SJSA1 (cell line): ENCODE measurements around the gene DCUN1D2. TPM values are rescaled to one million over a fixed set of nuclear protein-coding genes. Genes with fewer than 3 reads are reported as not detected.
"Not testable (repeated sequence)": the region's sequence is repeated elsewhere in the genome, so short reads cannot be mapped to it uniquely, and the experiment has no call there.

Source experiments
- DNase-seq, 2 experiments: peaks; one replicate each; pipeline ENCODE4 v3.0.0-alpha.2; 2015 to 2020; ENCODE audit warnings: low spot score in 2 of 2, low read depth in 1 of 2
- H3K27ac ChIP-seq: fragments of 250-450 bp; sonication (Bioruptor Pico); 2 replicates; pipeline ENCODE4 v1.5.1; 2020; ENCODE audit warnings: mild to moderate bottlenecking, moderate library complexity
- H3K27me3 ChIP-seq: fragments of 250-450 bp; sonication (Bioruptor Pico); replicated peaks from 2 replicates; pipeline ENCODE4 v1.5.1; 2020; ENCODE audit warnings: mild to moderate bottlenecking, moderate library complexity
- H3K36me3 ChIP-seq: fragments of 250-450 bp; sonication (Bioruptor Pico); 2 replicates; pipeline ENCODE4 v1.5.1; 2020; ENCODE audit warnings: mild to moderate bottlenecking
- H3K4me1 ChIP-seq: fragments of 250-450 bp; sonication (Bioruptor Pico); replicated peaks from 2 replicates; pipeline ENCODE4 v1.6.1; 2021; ENCODE audit warnings: mild to moderate bottlenecking
- H3K4me3 ChIP-seq: fragments of 250-450 bp; sonication (Bioruptor Pico); 2 replicates; pipeline ENCODE4 v1.5.1; 2020; ENCODE audit warnings: mild to moderate bottlenecking
- H3K9me3 ChIP-seq: fragments of 250-450 bp; sonication (Bioruptor Pico); replicated peaks from 2 replicates; pipeline ENCODE4 v1.5.1; 2020; ENCODE audit warnings: mild to moderate bottlenecking
- total RNA-seq: library from RNA; depleted of rRNA; stranded (reverse); fragments of >200 nt; shearing (Covaris generic); gene quantifications from 2 replicates; pipeline ENCODE4 v1.2.3, GENCODE V29; 2014

DCUN1D2 gene
- total RNA-seq, 1 experiment from 2014 or later: 10.7 TPM

DNA sequence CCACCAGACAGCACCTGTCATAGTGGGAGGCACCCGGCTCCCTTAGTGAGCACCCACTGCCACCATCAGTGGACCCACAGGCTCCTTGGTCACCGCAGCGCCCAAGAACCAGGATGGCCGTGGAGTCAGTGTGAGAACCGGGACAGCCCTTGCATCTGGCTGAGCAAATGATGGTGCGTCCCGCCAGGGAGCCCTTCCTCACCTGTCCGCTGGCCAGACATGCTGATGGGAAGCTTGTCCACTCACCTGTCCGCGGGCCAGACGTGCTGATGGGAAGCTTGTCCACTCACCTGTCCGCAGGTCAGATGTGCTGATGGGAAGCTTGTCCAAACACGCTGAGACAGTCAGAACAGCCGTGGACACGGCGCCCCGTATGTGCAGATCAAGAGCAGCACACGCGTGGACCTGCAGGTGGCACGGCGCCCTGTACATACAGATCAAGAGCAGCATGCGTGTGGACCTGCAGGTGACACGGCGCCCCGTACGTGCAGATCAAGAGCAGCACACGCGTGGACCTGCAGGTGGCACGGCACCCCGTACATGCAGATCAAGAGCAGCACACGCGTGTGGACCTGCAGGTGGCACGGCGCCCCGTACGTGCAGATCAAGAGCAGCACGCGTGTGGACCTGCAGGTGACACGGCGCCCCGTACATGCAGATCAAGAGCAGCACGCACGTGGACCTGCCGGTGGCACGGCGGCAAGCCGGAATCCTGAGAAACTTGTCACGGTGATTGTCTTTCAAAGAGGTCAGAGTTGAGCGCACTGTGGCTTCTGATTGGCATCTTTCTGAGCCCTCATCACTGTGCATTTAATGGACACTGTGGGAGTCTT lies 40.7 kb upstream of the DCUN1D2 start:
- Histone ChIP-seq H3K27ac (0 out of 2 replicates have a peak overlapping the region, but pooled peaks have one; percentile 8), H3K4me1 (peaks cover 58% of the 10 kb centered on the region), H3K27me3 (no peaks in the 10 kb centered on the region), H3K4me3 (no peak overlapping the region), H3K9me3 (no peaks in the 10 kb centered on the region), H3K36me3 (peaks cover 39% of the 10 kb centered on the region)
- no peak for DNase-seq

GRCh38 chr13:113528813-113529180 lies 38.3 kb upstream of the DCUN1D2 start:
- H3K4me1 ChIP-seq: peaks cover 48% of the 10 kb centered on the region
- H3K4me3 ChIP-seq: no peak overlapping the region
- no peaks in the 10 kb centered on the region for H3K9me3 ChIP-seq
- H3K27ac ChIP-seq: peak overlapping the region; percentile 93
- H3K36me3 ChIP-seq: peaks cover 38% of the 10 kb centered on the region
- no peaks in the 10 kb centered on the region for H3K27me3 ChIP-seq
- no peak for DNase-seq

DNA sequence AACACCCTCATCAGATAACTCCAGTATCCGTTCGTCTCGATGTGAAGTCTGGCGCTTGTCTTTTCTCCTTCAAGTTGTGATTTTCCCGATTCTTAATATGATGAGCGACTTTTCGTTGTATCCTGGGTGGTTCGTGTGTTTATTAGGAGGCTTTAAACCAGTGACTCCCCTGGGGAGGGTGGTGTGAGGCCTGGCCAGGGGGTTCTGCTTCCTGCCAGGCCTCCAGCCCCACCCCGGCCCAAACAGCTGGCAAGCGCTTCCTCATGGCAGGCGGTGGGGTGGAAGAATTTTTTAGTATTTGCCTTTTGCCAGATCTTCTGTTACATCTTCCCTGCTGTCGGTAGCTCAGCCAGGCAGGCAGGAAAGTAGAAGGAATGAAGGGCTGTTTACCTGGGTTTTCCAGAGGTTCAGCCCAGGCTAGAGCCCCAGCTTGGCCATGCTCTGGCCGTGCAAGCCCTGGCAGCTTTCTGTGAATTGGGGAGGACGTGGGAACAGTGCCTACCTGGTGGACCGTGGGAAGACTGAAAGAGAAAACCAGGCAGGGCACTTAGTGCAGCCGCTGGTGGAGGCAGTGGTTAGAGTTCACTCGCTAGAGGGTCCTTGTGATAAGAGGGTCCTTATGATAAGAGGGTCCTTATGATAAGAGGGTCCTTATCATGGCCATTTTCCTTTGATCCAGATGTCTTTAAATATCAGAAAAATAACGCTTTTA lies 37.7 kb upstream of the DCUN1D2 start:
- peak; percentile 72 to 77 for DNase-seq
- Histone ChIP-seq H3K27me3 (no peaks in the 10 kb centered on the region), H3K9me3 (no peaks in the 10 kb centered on the region), H3K4me1 (peaks cover 42% of the 10 kb centered on the region), H3K36me3 (peaks cover 41% of the 10 kb centered on the region), H3K27ac (peak overlapping the region; percentile 93), H3K4me3 (no peak overlapping the region)

DNA sequence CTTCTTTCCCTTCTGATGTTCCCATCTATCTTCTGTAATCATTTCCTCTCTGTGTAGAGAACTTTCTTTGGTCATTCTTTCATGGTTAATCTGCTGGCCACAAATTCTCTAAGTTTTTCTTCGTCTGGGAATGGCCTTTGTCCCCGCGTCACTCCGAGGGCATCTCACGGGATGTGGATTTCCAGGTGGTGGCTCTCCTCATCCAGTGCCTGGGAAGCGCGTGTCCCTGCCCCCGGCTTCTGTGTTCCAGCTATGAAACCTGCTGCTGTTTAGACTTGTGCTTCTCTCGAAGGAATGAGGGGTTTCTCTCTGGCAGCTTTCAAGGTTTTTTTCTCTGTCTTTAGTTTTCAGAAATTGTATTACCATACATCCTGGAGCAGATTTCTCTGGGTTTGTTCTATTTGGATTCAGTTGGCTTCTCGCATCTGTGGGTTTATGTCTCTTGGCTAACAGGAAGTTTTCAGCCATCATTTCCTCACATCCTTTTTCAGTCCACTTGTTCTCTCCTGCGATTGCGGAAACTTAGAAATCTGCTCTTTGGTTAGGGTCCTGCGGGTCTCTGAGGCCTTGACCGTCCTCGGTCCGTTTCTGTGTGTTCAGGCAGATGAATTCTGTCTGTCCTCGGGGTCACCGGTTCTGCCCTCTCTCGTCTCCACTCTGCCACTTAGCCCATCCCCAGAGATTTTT lies 36.9 kb upstream of the DCUN1D2 start:
- Histone ChIP-seq H3K9me3 (no peaks in the 10 kb centered on the region), H3K27ac (peak overlapping the region; percentile 93), H3K27me3 (no peaks in the 10 kb centered on the region), H3K36me3 (peaks cover 50% of the 10 kb centered on the region), H3K4me3 (no peak overlapping the region), H3K4me1 (peaks cover 38% of the 10 kb centered on the region)
- no peak for DNase-seq

DNA sequence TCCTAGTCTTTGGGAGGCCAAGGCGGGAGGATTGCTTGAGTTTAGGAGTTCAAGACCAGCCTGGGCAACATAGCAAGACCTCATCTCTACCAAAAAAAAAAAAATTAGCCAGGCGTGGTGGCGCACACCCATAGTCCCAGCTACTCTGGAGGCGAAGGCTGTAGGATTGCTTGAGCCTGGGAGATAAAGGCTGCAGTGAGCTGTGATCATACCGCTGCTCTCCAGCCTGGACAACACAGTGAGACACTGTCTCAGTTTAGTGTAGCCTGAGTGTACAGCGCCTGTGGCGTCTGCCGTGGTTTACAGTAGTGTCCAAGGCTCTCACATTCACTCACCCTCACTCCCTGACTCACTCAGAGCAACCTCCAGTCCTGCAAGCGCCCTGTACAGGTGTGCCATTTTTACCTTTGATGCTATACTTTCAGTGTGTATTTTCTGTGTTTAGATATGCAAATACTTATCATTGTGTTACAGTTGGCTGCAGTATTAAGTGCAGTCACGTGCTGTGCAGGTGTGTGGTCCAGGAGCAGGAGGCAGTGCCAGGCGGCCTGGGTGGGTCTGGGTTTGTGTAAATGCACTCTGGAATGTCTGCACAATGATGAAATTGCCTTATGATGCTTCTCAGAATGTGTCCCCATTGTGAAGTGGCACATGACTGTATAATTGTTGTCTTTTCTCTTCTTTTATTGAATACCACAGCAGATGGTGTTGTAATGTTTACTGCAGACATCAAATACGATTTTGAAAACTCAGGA lies 36.1 kb upstream of the DCUN1D2 start:
- H3K27me3 ChIP-seq: no peaks in the 10 kb centered on the region
- H3K36me3 ChIP-seq: peaks cover 55% of the 10 kb centered on the region
- peak overlapping the region; percentile 93 for H3K27ac ChIP-seq
- no peaks in the 10 kb centered on the region for H3K9me3 ChIP-seq
- peaks cover 32% of the 10 kb centered on the region for H3K4me1 ChIP-seq
- no peak overlapping the region for H3K4me3 ChIP-seq
- DNase-seq: peak; percentile 88 to 91

- H3K4me1 ChIP-seq: peaks cover 20% of the 10 kb centered on the region
- DNase-seq, H3K9me3 ChIP-seq, H3K4me3 ChIP-seq, H3K27me3 ChIP-seq, H3K27ac ChIP-seq: not testable (repeated sequence)
- peaks cover 48% of the 10 kb centered on the region for H3K36me3 ChIP-seq
Measured at GRCh38 chr13:113522438-113522837, 31.9 kb upstream of the DCUN1D2 start.

- H3K36me3 ChIP-seq: peaks cover 59% of the 10 kb centered on the region
- DNase-seq: no peak
- H3K9me3 ChIP-seq: no peaks in the 10 kb centered on the region
- H3K27me3 ChIP-seq: no peaks in the 10 kb centered on the region
- H3K4me1 ChIP-seq: peaks cover 16% of the 10 kb centered on the region
- no peak overlapping the region for H3K27ac ChIP-seq
- H3K4me3 ChIP-seq: no peak overlapping the region
Measured at GRCh38 chr13:113520571-113520970, 30.1 kb upstream of the DCUN1D2 start.

- peaks cover 16% of the 10 kb centered on the region for H3K4me1 ChIP-seq
- no peak for DNase-seq
- no peaks in the 10 kb centered on the region for H3K9me3 ChIP-seq
- no peak overlapping the region for H3K4me3 ChIP-seq
- H3K36me3 ChIP-seq: peaks cover 62% of the 10 kb centered on the region
- H3K27ac ChIP-seq: no peak overlapping the region
- H3K27me3 ChIP-seq: no peaks in the 10 kb centered on the region
Measured at GRCh38 chr13:113519556-113519955, 29.0 kb upstream of the DCUN1D2 start.

DNA sequence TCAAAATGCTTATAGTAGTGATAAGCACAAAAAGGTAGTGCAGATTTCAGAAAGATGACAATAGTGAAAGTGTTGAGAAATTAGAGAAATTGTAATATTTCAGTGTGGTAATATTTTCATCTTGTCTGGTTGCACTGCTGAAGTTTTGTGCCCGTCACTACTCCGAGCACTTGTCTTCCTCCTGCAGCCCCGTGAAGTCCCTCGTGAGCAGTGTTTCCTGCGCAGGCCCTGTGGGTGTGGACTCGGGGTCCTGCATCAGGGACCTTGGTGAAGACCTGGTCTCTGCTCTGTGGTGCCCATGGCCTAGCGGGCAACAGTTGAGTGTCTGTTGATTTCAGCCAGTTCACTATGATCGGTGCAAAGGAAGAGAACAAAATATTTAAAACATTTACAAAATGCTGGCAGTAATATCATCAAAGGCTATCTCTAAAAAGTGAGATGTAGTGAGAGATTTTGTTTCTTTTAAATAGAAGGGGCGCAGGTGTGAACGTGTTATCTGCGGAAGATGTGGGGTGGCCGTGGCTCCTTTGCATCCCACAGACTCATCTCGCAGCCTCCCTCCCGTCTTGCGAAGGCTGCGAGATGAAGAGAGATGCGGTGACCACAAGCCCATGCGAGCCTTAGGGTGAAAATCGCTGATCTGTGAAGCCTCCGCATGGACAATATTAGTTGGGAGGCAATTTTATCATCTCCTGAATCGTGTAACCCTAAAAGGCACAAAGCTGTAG lies 27.7 kb upstream of the DCUN1D2 start:
- H3K4me3 ChIP-seq: no peak overlapping the region
- no peak for DNase-seq
- no peaks in the 10 kb centered on the region for H3K27me3 ChIP-seq
- peaks cover 60% of the 10 kb centered on the region for H3K36me3 ChIP-seq
- no peaks in the 10 kb centered on the region for H3K9me3 ChIP-seq
- peaks cover 16% of the 10 kb centered on the region for H3K4me1 ChIP-seq
- H3K27ac ChIP-seq: no peak overlapping the region

GRCh38 chr13:113514847-113515246 lies 24.3 kb upstream of the DCUN1D2 start:
- H3K36me3 ChIP-seq: peaks cover 52% of the 10 kb centered on the region
- H3K4me3 ChIP-seq: no peak overlapping the region
- H3K27ac ChIP-seq: no peak overlapping the region
- no peaks in the 10 kb centered on the region for H3K9me3 ChIP-seq
- no peak for DNase-seq
- H3K4me1 ChIP-seq: peaks cover 16% of the 10 kb centered on the region
- H3K27me3 ChIP-seq: no peaks in the 10 kb centered on the region

GRCh38 chr13:113513761-113514160 lies 23.2 kb upstream of the DCUN1D2 start:
- Histone ChIP-seq H3K9me3 (no peaks in the 10 kb centered on the region), H3K27ac (no peak overlapping the region), H3K36me3 (peaks cover 54% of the 10 kb centered on the region), H3K4me1 (peaks cover 16% of the 10 kb centered on the region), H3K27me3 (no peaks in the 10 kb centered on the region), H3K4me3 (no peak overlapping the region)
- DNase-seq: no peak

GRCh38 chr13:113511361-113511760 lies 20.9 kb upstream of the DCUN1D2 start:
- no peak for DNase-seq
- H3K9me3 ChIP-seq: no peaks in the 10 kb centered on the region
- H3K27me3 ChIP-seq: no peaks in the 10 kb centered on the region
- no peak overlapping the region for H3K27ac ChIP-seq
- peaks cover 57% of the 10 kb centered on the region for H3K36me3 ChIP-seq
- no peak overlapping the region for H3K4me3 ChIP-seq
- H3K4me1 ChIP-seq: no peaks in the 10 kb centered on the region

DNA sequence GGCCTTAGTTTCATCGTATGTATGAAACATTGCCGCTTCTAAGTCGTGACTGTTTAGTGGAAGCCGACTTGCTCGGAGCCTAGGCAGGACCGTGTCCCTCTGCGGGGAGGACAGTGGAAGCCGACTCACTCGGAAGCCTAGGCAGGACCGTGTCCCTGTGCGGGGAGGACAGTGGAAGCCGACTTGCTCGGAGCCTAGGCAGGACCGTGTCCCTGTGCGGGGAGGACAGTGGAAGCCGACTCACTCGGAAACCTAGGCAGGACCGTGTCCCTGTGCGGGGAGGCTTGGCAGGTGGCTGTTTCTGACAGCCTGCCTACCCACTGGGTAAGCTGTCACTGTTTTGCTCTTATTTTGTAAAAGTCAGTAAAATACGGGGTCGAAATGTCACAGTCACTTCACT lies 20.4 kb upstream of the DCUN1D2 start:
- Histone ChIP-seq H3K27ac (no peak overlapping the region), H3K36me3 (peaks cover 54% of the 10 kb centered on the region), H3K9me3 (no peaks in the 10 kb centered on the region), H3K27me3 (no peaks in the 10 kb centered on the region), H3K4me1 (no peaks in the 10 kb centered on the region), H3K4me3 (no peak overlapping the region)
- DNase-seq: no peak
